Neural progenitor cell (in vitro differentiated cells): Measurements from ENCODE around the gene MKRN2OS.

Experiments used
- CTCF ChIP-seq: fragments of 200-600 bp; sonication (generic); IDR thresholded peaks from 2 replicates; pipeline ENCODE4 v1.5.1; 2017; ENCODE audit warnings: antibody characterized with exemption, mild to moderate bottlenecking
- EZH2 ChIP-seq: fragments of 200-600 bp; sonication (generic); IDR thresholded peaks from 2 replicates; pipeline ENCODE4 v1.6.1; 2017; ENCODE audit warnings: antibody characterized with exemption, mild to moderate bottlenecking, moderate library complexity

- no peak for TF ChIP-seq CTCF
- no peak for TF ChIP-seq EZH2
These were observed 12.3 kb upstream of the MKRN2OS start for GRCh38 chr3:12557473-12558100.
